SU-DHL-6 (cell line): ENCODE data around the gene AK2.

Experiments
- EZH2phosphoT487 ChIP-seq: fragments of 200-600 bp; sonication (generic), shearing (Covaris generic); conservative IDR thresholded peaks from 2 replicates; pipeline ENCODE4 v1.6.1; 2018; ENCODE audit warnings: mild to moderate bottlenecking, antibody characterized with exemption, low read length, moderate library complexity, mixed read lengths
- TF ChIP-seq, protein P1 (sequence below): fragments of 200-600 bp; sonication (generic); IDR thresholded peaks from one replicate; pipeline ENCODE4 v1.5.1; 2017; ENCODE audit warnings: antibody characterized with exemption, mild to moderate bottlenecking, low read length, moderate library complexity; ENCODE audit not compliant: insufficient read depth, poor library complexity, severe bottlenecking

DNA sequence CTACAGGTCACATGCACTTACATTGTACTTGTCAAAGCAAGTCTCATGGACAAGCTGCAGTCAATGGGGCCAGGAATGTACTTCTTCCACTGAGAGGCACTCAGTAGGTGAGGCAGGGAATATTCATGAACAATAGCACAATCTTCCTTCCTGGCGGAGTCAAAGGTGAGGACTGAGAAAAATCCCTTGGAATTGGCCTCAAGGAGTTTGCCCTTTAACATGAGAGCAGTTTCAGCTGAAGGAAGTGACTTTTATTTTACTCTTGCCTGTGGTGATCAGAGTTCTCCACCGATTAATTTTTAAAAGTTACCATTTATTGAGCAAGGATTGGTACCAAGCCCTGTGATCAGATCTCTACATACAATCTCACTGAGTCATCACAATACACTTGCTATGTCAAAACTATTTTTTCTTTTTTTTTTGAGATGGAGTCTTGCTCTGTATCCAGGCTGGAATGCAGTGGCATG lies 11.2 kb upstream of the AK2 start:
- TF ChIP-seq, protein P1, sequence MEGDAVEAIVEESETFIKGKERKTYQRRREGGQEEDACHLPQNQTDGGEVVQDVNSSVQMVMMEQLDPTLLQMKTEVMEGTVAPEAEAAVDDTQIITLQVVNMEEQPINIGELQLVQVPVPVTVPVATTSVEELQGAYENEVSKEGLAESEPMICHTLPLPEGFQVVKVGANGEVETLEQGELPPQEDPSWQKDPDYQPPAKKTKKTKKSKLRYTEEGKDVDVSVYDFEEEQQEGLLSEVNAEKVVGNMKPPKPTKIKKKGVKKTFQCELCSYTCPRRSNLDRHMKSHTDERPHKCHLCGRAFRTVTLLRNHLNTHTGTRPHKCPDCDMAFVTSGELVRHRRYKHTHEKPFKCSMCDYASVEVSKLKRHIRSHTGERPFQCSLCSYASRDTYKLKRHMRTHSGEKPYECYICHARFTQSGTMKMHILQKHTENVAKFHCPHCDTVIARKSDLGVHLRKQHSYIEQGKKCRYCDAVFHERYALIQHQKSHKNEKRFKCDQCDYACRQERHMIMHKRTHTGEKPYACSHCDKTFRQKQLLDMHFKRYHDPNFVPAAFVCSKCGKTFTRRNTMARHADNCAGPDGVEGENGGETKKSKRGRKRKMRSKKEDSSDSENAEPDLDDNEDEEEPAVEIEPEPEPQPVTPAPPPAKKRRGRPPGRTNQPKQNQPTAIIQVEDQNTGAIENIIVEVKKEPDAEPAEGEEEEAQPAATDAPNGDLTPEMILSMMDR = no peak
- TF ChIP-seq EZH2phosphoT487 = no peak
